NCI-H187 treated with DMSO at 0.1 percent for 48 hours (cell line): ENCODE data around the gene TSEN15.
"Not testable (repeated sequence)": the region's sequence is repeated elsewhere in the genome, so short reads cannot be mapped to it uniquely, and the experiment has no call there.

Experiments used
- DNase-seq: peaks from one replicate; lab custom pipeline; 2025; lab: John Stamatoyannopoulos, UW

Gene TSEN15

DNA sequence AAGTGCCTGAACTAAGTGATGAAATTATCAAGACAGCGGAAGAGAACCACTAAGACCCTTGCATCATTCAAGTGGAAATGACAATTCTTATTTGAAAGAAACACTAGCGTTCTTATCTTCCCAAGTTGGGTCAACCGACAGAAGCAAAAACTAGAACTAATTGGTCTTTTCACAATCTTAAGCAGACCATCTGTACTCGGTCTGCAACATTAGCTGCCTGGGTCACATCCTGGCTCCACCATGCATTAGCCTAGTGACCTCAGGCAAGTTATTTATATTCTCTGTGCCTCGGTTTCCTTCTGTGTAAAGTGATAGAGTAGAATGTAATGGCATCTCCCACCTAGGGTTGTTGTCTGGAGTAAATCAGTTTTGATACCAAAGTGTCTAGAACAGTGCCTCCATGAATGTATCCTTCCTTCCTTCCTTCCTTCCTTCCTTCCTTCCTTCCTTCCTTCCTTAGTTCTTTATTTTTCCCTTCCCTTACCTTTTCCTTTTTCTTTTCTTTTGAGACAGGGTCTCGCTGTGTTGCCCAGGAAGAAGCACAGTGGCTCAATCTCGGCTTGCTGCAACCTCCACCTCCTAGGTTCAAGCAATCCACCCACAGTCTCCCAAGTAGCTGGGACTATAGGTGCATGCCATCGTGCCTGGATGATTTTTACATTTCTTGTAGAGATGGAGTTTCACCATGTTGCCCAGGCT is 20.0 kb upstream of the TSEN15 start:
- no peak for DNase-seq

DNA sequence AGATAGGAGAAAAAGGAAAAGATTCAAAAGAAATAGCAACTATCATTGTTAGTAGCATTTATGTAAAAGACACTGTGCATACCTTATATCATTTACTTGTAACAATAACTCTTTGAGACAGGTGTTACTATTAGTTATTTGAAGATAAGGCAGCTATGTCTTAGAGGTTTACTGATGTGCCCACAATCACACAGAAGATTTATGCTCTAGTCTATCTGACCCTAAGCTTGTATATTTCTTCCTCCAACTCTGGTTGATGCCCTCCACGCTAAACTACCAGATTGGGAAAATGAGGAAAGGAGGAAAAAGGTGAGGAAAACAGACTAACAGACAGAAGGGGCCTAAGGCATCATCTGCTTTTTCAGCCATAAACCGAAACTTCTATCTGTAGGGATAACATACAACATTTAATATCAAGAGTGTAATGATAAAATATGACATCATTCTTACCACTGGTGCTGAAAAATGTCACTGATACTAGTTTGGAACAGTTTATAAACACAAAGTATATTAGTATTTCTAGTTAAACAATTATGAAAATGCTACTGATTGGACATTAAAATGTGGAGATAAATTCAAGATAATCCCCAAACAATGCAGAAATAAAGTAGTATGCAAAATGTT is 19.1 kb upstream of the TSEN15 start:
- DNase-seq = no peak

DNA sequence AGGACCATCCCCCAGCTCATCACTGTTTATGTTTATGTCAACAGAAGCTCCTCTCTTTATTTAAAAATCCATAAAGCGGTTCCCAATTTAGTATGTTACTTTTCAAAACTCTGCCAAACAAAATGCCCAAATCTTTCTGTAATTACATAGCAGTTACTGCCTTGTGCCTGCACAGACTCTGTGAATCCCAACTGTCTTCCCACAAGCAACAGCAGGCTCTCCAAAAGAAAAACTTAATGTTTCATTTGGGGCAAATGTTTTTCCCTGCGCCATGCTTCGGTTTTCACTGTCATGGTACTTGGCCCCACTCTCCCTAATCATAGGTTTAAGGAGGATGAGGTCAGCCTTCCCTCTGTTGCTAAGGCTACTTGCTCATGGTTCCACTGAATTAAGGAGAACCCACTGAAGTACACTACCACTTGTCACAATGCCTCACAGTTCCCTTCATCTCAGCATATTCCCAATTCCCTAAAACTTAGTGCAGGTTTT is 18.6 kb upstream of the TSEN15 start:
- no peak for DNase-seq

DNA sequence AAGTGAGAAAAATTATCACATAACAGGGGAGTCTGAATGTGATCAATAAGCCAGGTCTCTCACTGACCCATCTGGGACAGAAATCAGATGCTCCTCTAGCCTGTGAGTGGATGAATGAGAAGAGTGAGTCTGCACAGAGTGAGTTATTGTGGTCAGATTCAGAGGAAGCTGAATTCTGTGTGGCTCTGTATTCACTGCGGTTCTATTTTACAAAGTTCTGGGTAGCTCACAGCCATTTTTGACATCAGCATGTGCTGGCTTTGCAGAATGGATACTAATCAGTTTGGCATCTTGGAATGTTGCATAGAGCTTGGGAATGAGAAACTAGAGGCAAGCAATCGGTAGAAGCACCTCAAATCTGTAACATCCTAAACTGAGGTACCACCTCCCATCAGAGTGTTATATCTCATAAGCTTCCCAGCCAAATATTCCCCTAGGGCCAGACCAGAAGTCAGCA is 17.8 kb upstream of the TSEN15 start:
- no peak for DNase-seq

DNA sequence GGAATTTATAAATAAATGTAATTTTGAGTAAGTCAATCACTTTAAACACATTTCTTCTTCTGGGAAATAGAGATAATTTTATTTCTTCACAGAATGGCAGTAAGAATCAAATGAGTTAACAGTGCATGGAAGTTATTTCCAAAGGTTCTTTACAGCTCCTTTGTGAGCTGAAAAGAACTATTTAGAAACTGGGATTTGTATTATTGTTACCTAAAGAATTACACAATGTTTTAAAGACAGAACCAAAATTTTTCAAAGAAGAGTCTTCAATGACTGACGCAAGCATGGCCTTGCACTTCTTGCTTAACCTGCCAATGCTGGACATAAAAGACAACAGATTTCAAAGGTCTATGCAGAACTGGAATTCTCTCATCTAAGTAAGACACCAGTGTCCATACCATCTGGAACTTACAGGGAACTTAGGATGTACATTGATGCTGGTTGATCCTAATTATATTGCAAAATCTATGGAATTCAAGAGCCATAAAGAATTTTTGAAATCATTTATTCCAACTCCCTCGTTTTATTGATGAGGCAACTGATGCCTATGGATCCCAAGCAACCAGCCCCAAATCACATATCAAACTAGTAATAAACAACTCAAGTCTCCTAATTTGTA is 16.7 kb upstream of the TSEN15 start:
- DNase-seq = no peak

DNA sequence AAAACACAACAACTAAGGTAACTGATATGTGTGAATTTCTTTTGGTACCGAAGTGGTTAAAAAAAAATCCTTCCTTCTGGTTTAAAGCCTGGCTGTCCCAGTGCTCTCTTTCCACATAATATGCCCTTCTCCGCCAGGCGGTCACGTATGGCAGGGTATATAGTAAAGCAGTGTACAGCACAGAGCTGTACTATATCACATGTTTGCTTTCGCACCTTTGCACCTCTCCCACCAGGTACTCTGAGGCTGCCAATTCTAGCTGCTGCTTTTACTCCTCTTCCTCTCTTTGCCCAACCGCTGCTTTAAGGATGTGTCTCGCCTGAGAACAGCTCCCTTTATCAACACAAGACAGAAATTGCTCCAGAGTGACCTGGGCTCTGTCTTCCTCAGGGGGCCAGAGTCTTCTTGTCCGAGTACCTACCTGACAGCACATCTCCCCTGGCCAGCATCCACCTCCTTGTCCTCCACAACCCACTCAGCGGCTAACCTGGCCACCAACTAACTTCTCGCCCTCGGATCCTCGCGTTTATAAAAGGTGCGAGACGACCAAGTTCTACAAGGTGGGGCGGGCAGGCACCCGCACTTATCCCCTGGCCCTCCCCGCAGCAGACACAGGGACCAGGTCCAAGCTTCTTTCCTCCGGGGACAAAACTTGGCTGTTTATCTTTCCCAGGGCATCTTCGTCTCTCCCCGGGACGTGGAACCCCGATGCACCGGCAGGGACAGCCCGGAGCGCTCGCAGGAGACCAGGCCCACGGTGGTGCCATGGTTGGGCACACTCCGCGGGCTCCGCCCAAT is 15.6 kb upstream of the TSEN15 start:
- DNase-seq = no peak

DNA sequence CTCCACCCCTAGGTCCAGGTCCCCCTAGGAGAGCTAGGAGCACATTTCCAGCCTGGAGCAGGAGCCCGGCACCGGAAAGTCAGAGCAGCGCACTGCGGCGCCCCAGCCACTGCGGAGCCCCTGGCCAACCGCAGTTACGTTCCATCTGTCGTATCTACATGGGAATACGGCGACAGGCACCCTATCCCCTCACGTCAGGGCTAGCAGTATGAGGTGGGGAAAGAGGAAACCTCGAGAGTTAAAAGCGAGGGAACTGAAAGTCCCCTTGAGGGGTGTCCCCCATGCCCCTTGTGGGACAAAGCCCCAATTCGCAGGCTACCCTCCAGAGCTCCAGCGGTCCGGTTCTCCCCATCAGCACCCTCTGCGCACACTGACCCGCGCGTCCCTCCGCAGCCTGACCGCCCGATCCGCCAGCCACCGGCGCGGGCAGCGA is 15.0 kb upstream of the TSEN15 start:
- no peak for DNase-seq

DNA sequence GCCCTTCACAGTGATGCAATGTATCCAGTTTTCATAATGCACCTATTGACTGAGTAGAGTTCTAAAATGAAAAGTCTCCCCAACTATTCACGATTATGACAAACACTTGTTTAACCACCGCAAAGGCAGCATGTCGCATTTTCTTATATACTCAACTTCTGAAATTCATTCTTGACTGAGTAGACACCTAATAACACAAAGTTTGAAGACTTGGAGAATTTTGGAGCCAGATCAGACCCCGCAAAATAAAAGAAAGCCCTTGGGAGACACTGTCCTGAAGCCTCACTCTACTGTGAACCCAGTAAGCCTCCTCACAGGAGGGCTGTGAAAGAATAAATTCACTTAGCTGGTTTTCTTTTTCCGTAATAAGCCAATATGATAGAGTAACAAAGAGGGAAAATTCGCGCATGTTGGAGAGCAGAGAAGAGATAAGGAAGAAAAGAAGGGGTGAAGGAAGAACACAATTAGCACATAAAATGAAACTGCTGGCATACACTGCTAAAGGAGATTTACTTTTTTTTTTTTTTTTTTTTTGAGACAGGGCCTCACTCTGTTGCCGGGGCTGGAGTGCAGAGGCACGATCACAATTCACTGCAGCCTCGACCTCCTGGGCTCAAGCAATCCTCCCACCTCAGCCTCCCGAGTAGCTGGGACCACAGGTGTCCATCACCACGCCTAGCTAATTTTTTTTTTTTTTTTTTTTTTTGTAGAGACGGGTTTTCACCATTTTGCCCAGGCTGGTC is 13.5 kb upstream of the TSEN15 start:
- no peak for DNase-seq

DNA sequence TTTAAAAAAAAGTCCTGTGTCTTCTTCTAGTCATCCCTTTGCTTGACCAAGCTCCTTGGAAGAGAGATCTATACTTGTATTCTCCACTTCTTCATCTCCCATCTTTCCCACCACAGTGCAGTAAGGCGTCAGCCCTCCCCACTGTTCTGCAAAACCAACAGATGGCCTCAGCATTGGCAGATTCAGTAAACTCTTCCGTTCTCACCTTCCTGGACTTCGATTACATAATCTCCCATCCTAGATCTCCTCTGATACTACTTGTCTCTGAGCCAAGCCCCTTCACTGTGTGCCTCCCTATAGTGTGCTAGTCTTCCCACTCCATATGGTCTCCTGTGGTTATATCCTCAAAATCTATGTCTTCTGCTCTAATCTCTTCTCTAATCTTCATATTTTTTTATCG is 12.4 kb upstream of the TSEN15 start:
- DNase-seq = no peak

DNA sequence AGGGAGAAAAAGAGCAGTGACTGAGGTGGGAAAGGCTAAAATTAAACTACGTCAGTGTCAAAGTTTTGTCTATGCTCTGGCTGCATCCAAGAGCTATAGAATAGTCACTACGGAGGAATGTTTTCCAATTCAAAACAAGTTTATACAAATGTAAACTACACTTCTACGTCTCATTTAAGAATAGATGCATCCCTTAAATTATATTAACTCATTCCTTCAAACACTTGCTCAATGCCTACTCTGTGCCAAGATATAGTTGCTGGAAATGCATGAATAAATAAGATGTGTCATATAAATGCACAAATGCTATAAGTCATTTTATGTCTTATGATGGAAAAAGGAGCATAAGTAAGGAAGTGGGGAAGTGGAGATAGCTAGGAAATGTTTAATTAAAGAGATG is 9.8 kb upstream of the TSEN15 start:
- DNase-seq = no peak

DNA sequence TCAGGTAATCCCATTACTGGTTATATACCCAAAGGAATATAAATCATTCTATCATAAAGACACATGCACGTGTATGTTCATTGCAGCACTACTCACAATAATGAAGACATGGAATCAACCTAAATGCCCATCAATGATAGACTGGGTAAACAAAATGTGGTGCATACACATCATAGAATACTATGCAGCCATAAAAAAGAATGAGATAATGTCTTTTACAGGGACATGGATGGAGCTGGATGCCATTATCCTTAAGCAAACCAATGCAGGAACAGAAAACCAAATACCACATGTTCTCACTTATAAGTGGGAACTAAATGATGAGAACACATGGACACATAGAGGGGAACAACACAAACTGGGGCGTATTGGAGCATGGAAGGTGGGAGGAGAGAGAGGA is 8.2 kb upstream of the TSEN15 start:
- not testable (repeated sequence) for DNase-seq

DNA sequence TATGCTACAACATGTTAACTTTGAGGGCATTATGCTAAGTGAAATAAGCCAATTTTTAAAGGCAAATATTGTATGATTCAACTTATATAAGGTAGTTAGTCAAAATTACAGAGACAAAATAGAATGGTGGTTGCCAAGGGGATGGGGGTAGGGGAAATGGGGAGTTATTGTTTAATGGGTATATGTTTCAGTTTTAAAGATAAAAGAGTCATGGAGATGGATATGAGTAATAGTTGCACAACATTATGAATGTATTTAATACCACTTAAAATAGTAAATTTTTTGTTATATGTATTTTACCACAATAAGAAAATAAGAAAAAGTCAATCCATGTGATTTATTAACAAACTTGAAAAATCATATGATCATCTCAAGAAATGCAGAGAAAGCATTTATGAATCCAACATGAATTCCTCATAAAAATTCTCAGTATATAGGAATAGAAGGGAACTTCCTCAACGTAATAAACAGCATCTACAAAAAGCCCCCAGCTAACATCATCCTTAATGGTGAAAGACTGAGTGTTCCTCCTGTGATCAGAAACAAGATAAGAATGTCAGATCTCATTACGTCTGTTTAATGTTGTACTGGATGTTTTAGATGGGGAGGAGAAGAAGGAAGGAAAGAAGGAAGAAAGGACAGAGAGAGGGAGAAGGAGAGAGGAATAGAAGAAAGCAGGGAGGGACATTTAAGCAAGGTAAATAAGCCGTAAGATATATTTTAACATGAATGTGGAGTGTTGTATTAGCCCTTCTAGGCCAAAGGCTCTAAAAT is 6.7 kb upstream of the TSEN15 start:
- no peak for DNase-seq

DNA sequence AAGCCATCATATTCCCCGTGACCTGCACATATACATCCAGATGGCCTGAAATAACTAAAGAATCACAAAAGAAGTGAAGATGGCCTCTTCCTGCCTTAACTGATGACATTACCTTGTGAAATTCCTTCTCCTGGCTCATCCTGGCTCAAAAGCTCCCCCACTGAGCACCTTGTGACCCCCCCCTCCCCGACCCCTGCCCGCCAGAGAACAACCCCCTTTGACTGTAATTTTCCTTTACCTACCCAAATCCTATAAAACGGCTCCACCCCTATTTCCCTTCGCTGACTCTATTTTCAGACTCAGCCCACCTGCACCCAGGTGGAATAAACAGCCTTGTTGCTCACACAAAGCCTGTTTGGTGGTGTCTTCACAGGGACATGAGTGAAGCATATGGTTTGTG is 4.0 kb upstream of the TSEN15 start:
- DNase-seq = not testable (repeated sequence)

DNA sequence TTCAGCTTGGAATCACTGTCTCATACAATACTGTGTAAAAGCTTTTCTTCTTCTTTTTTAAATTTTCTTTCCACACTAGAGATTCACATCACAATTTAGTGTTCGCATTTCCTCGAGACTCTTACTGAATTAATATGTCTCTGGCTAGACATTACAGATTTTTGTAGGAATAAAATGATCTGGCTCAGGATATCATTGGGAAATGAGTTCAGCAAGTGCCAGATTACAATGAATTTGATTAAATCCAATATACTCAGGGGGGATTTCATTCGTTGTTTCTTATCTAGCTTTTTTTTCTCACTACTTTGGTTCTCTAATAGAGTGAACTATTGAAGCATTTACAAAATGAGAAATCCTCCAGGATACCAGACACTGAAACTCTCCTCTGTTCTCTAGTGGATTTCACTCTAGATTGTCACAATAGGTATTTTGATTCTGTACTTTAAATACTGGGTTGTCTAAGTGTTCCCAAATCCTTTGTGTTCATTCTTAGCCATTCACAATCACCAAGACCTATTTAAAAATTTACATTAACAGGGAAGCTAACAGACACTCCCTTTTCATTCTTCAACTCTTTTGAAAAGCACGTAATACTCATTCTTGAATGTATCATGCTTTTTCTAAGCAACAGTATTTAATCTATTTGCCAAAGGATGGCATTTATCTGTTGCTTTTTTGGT is 2.8 kb upstream of the TSEN15 start:
- DNase-seq = no peak

DNA sequence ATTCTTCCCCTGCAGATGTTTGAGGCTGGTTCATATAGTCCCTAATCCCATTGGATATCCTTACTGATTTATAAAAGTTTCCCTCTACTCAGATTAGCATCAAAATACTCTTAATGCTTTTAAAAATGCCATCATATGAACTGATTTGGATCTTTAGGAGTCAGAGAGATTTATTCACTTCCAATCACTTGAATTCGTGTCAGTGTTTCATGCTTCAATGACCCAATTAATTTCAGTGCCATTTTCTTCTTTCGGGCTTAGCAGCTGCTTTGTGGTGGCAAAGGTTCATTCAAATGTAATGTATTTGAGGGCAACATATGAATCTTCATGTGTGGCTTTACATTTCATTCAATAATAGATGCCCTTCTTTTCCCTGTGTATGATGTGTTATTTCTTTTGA is 2.2 kb upstream of the TSEN15 start:
- no peak for DNase-seq

DNA sequence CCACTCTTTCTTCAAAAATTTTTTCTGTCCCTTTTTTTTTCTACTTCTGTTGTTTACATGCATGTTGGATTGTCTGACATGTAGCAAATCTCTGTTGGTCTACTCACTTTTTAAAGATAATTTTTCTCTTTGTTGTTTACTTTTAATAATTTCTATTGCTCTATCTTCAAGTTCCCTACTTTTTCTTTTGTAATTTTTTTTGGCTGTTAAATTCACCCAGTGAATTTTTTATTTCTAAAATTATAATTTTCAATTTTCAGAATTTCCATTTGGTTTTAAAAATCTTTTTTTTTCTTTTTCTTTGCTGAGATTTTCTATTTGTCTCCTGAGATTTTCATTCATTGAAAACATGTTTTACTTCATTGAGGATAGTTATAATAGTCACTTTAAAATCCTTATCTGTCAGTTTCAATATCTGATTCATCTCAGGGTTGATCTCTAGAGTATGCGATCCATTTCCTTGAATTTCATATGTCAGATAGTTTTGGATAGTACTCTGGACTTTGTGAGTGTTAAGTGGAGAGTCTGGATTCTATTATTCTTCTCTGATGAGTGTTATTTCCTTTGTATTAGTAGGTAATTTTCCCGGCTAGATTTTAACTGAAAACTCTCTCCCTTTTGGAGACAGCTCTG is 1.6 kb upstream of the TSEN15 start:
- DNase-seq = no peak

DNA sequence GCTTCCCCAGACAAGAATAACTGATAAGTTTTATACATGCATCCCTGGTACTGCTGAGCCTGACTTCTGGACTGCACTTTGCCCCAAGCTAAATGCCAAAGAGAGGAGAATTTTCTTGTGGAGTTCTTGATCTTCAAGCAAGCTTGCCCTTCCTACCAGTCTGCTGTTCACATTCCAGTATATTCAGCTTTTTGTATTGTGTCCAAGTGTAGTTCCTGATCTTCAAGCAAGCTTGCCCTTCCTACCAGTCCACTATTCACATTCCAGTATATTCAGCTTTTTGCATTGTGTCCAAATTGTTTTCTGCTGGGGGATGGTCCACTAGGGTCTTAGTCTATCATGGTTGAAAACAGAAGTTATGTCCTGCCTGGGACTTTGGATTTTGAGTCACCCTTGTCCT is 894 bp upstream of the TSEN15 start:
- DNase-seq = no peak

DNA sequence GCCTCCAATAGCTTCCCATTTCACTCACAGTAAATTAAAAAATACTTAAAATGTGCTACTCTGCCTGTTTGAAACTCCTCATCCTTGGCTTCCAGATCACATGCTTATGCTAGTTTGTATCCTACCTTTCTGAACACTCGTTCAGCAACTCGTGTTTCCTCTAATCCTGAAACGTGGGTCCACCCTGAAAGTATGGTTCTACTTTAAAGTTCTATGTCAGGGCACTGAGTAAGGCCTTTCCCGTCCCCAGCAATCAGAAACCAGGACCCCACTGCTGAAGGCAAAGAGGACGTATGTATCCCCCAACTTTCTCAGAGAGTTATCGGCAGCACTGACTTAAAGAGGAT is 419 bp upstream of the TSEN15 start:
- DNase-seq = no peak

DNA sequence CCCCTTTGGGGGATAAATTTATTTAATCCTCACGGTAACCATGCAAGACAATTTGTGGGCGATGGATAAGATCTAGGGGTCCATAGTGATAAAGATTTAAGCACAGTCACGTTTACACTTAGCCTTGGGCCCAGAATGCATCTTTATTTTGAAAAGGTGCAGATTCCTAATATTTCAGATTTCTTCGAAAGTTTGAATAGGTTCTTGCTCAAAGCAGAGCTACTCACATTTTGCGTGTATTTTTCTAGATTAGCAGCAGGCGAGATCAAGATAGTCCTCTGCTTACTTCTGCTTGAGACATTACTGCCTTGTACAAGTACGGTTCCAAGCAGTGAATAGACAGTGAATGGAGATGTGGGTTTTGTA is 647 bp downstream of the TSEN15 start:
- no peak for DNase-seq

DNA sequence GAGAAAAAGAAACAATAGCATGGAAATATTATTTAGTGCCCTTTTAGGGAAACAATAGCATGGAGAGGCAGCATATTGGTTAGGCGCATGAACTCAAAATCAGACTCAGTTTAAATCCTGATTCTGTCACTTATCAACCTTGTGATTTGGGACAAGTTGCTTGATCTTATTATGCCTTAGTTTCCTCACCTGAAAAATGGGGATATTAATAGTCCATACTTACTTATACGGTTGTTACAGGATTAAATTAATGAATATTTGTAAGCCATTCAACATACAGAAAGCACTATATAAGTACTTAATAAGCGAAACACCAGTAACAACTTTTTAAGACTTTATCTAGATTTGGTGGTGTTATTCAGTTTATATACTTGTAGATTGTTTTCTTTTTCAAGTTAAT is 1.2 kb downstream of the TSEN15 start:
- DNase-seq = no peak
